Esophagus muscularis mucosa (tissue), 4 donors: ENCODE data around the gene CLEC3B.

ENCODE experiments used
- CTCF ChIP-seq, 3 experiments: fragments of 200-600 bp in 2 of 3; fragments of 450-650 bp in 1 of 3; sonication (generic) in 2 of 3; IDR thresholded peaks; one replicate each; pipeline ENCODE4 v1.5.1; 2017 to 2019; ENCODE audit warnings: antibody characterized with exemption in 3 of 3, mild to moderate bottlenecking in 2 of 3, moderate library complexity in 1 of 3
- EP300 ChIP-seq: sonication (generic); formaldehyde crosslinking; IDR thresholded peaks from one replicate; pipeline ENCODE4 v1.6.1; 2017; ENCODE audit warnings: antibody characterized with exemption
- POLR2A ChIP-seq: fragments of 450-650 bp; IDR thresholded peaks from one replicate; pipeline ENCODE4 v1.6.1; 2017; ENCODE audit warnings: antibody characterized with exemption, moderate library complexity, mild to moderate bottlenecking, low read depth
- POLR2AphosphoS5 ChIP-seq, 2 donors: sonication (generic); formaldehyde crosslinking; IDR thresholded peaks; one replicate each; pipeline ENCODE4 v1.6.1; 2017; ENCODE audit warnings: antibody characterized with exemption in 2 of 2

GRCh38 chr3:45033791-45034190 lies 7.7 kb downstream of the CLEC3B start:
- TF ChIP-seq CTCF (IDR thresholded peaks at IDR 0.05) = no peak
- no peak for TF ChIP-seq EP300
- peak; percentile 9 for TF ChIP-seq POLR2A
- no peak for TF ChIP-seq POLR2AphosphoS5 (IDR thresholded peaks at IDR 0.05)
